Endodermal cell (in vitro differentiated cells): ENCODE data around the gene ERAS. TPM values are rescaled to one million over a fixed set of nuclear protein-coding genes. Genes with fewer than 3 reads are reported as not detected.

ENCODE experiments used
- DNase-seq: peaks from one replicate; pipeline ENCODE4 v3.0.0-alpha.2; 2017
- H3K27ac ChIP-seq: 2 replicates; pipeline ENCODE4 v1.5.1; 2013; ENCODE audit warnings: mild to moderate bottlenecking, low read depth, low read length, moderate library complexity
- H3K27me3 ChIP-seq: 2 replicates; pipeline ENCODE4 v1.6.1; 2013; ENCODE audit warnings: mild to moderate bottlenecking, low read length, moderate library complexity; ENCODE audit not compliant: insufficient read depth, control insufficient read depth, poor library complexity, severe bottlenecking
- H3K36me3 ChIP-seq: 2 replicates; pipeline ENCODE4 v1.7.0; 2013; ENCODE audit warnings: mild to moderate bottlenecking, low read length, moderate library complexity; ENCODE audit not compliant: control insufficient read depth, insufficient read depth
- H3K4me1 ChIP-seq: one replicate; pipeline ENCODE4 v1.7.0; 2013; ENCODE audit warnings: low read length; ENCODE audit not compliant: control insufficient read depth, insufficient read depth
- H3K4me3 ChIP-seq: 2 replicates; pipeline ENCODE4 v1.5.1; 2013; ENCODE audit warnings: mild to moderate bottlenecking, low read length, moderate library complexity
- H3K9ac ChIP-seq: 2 replicates; pipeline ENCODE4 v1.6.1; 2013; ENCODE audit warnings: mild to moderate bottlenecking, low read length, moderate library complexity; ENCODE audit not compliant: poor library complexity, severe bottlenecking; ENCODE audit errors: extremely low read depth
- H3K9me3 ChIP-seq: 2 replicates; pipeline ENCODE4 v1.6.1; 2013; ENCODE audit warnings: mild to moderate bottlenecking, low read length, moderate library complexity; ENCODE audit not compliant: control insufficient read depth
- H3K27ac Mint-ChIP-seq: 2 replicates; pipeline ENCODE4 v1.8.0; 2020; ENCODE audit warnings: mixed read lengths
- H3K27me3 Mint-ChIP-seq: 2 replicates; pipeline ENCODE4 v1.8.0; 2021; ENCODE audit warnings: mild to moderate bottlenecking, mixed read lengths; ENCODE audit not compliant: insufficient read depth
- H3K36me3 Mint-ChIP-seq: 2 replicates; pipeline ENCODE4 v1.8.0; 2020; ENCODE audit warnings: low read depth, mixed read lengths
- H3K4me1 Mint-ChIP-seq: 2 replicates; pipeline ENCODE4 v1.8.0; 2020; ENCODE audit warnings: mixed read lengths
- H3K4me3 Mint-ChIP-seq: 2 replicates; pipeline ENCODE4 v1.8.0; 2020; ENCODE audit warnings: mild to moderate bottlenecking, moderate library complexity, mixed read lengths
- H3K9me3 Mint-ChIP-seq: 2 replicates; pipeline ENCODE4 v1.8.0; 2020; ENCODE audit warnings: mild to moderate bottlenecking, mixed read lengths
- WGBS, 2 experiments: methylation state at CpG; one replicate each; pipeline versions ENCODE4 v1.1.5 to v1.1.7; 2013; ENCODE audit warnings: missing lambda C conversion rate in 2 of 2, mixed read lengths in 1 of 2; ENCODE audit not compliant: insufficient coverage in 1 of 2, insufficient read length in 1 of 2; 5-methylcytosine and 5-hydroxymethylcytosine counted together
- total RNA-seq, 2 donors: library from RNA; stranded (reverse); fragmentation: NEBNext Ultra II Directional in 1 of 2; extraction: Animal tissue kit (Norgen Biotek cat#: 25700) in 1 of 2; gene quantifications; 2 replicates in 1 of 2; 3 replicates in 1 of 2; pipeline ENCODE4 v1.2.1, GENCODE V29; 2021
- TF ChIP-seq, protein P1 (sequence below): fragments of 200-600 bp; sonication (generic); conservative IDR thresholded peaks from 2 replicates; pipeline ENCODE4 v1.5.0; 2021; ENCODE audit warnings: antibody characterized with exemption, mild to moderate bottlenecking

Gene ERAS
- total RNA-seq, 2 donors from 2014 or later = not detected

DNA sequence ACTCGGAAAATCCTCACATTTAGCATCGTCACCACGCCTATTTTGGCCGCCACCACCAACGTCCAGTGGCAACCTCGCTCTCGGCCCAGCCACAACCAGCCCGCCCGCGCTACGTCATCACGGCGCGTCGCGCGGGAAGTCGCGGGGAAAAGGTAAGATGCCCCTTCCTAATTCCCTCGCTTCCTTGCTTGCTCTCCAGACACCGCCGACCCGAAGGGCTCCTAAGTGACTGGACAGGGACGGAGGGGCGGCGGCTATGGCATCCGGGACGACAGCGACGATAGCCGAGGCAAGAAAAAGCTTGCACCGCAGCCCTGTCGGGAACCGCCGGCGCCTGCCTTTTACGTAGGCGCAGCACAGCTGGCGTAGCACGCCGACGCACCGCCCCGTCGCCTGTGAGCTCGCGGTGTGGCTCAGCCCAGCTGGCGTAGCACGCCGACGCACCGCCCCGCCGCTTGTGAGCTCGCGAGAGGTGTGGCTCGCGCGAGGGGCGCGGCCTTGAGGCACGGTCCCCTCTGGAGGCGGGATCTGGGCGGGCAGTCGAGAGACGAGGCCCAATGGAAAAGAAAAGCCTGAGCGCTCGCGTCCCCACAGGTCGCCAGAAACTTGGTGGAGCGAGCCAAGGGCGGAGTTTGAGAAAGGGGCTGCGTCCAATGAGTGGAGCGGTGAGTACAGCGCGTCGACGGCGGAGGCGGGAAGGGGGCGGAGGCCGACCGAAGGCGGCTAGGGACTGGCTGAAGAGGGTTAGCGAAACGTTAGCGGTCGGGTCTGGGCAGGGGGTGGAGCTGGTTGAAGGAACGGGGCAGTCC, 24.8 kb upstream of the ERAS start, which contains the start of gene HDAC6:
HDAC6 (plus strand) TSS at position 788 of the 809 bp plus-strand sequence. CDS start 626 bp downstream, outside the sequence.
- WGBS, 2 experiments = 0% methylated on average over 12 to 89 of the region's 89 CpGs

DNA sequence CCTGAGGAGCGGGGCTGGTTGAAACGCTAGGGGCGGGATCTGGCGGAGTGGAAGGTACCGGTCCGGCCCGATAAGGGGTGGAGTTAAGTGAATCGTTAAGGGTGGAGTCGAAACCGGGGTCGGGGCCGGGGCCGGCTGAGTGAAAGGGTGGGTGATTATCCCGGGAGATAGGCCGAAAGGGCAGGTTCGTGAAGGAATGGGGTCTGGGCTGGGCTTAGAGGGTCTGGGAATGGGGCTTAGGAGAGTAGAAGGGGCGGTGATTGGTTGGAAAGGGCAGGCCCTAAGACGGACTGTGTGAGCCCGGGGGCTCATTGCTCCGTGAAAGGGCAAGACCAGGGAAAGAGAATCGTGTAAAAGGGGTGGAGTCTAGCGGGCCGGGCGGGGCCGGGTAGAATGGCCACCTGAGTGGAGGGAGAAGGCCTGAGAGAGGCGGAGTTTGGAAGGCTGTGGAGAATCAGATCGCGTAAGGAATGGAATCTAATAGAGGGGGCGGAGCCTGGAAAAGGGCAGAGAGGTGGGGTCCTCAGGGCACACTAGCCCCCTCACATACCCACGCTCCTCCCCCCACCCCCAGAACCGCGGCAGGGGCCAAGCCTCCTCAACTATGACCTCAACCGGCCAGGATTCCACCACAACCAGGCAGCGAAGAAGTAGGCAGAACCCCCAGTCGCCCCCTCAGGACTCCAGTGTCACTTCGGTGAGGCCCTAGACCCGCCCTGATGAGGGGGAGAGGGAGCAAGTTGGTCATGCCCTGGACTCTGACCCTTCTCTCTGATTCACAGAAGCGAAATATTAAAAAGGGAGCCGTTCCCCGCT, 24.0 kb upstream of the ERAS start:
- Mint-ChIP-seq H3K4me1 (peaks cover 8% of the 10 kb centered on the region), H3K36me3 (peaks cover 18% of the 10 kb centered on the region), H3K9me3 (peaks cover 71% of the 10 kb centered on the region), H3K4me3 (peak overlapping the region; percentile 94), H3K27me3 (no peaks in the 10 kb centered on the region), H3K27ac (peak overlapping the region; percentile 99)
- Histone ChIP-seq H3K36me3 (peaks cover 16% of the 10 kb centered on the region), H3K27ac (peak overlapping the region; percentile 95), H3K9me3 (no peaks in the 10 kb centered on the region), H3K4me1 (no peaks in the 10 kb centered on the region), H3K4me3 (peak overlapping the region; percentile 82), H3K9ac (peak overlapping the region; percentile 91), H3K27me3 (no peaks in the 10 kb centered on the region)
- 0 to 5% methylated on average over 5 to 30 of the region's 40 CpGs for WGBS, 2 experiments
- TF ChIP-seq, protein P1, sequence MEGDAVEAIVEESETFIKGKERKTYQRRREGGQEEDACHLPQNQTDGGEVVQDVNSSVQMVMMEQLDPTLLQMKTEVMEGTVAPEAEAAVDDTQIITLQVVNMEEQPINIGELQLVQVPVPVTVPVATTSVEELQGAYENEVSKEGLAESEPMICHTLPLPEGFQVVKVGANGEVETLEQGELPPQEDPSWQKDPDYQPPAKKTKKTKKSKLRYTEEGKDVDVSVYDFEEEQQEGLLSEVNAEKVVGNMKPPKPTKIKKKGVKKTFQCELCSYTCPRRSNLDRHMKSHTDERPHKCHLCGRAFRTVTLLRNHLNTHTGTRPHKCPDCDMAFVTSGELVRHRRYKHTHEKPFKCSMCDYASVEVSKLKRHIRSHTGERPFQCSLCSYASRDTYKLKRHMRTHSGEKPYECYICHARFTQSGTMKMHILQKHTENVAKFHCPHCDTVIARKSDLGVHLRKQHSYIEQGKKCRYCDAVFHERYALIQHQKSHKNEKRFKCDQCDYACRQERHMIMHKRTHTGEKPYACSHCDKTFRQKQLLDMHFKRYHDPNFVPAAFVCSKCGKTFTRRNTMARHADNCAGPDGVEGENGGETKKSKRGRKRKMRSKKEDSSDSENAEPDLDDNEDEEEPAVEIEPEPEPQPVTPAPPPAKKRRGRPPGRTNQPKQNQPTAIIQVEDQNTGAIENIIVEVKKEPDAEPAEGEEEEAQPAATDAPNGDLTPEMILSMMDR = no peak
- DNase-seq = peak; percentile 92

More for the DNA sequence above, 24.8 kb upstream of the ERAS start, which contains the start of gene HDAC6:
- peaks cover 72% of the 10 kb centered on the region for H3K9me3 Mint-ChIP-seq
- H3K4me3 Mint-ChIP-seq = peak within 1 kb of the TSS; percentile 94
- peaks cover 8% of the 10 kb centered on the region for H3K4me1 Mint-ChIP-seq
- Histone ChIP-seq H3K4me3 (peak within 1 kb of the TSS; percentile 86), H3K27ac (peak within 1 kb of the TSS; percentile 95), H3K36me3 (peaks cover 15% of the 10 kb centered on the region), H3K9me3 (no peaks in the 10 kb centered on the region), H3K9ac (peak within 1 kb of the TSS; percentile 91), H3K4me1 (no peaks in the 10 kb centered on the region), H3K27me3 (no peaks in the 10 kb centered on the region)
- peak within 1 kb of the TSS; percentile 99 for H3K27ac Mint-ChIP-seq
- TF ChIP-seq, protein P1 = no peak
- H3K36me3 Mint-ChIP-seq = peaks cover 18% of the 10 kb centered on the region
- peak; percentile 97 for DNase-seq
- H3K27me3 Mint-ChIP-seq = no peaks in the 10 kb centered on the region

DNA sequence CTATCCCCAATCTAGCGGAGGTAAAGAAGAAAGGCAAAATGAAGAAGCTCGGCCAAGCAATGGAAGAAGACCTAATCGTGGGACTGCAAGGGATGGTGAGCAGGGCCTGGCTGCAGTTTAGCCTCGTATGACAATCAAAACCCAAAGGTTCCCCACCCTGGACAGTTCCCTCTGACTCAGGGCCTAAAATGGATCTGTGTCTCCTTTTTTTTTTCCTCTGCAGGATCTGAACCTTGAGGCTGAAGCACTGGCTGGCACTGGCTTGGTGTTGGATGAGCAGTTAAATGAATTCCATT, 23.5 kb upstream of the ERAS start:
- Histone ChIP-seq H3K4me1 (no peaks in the 10 kb centered on the region), H3K27ac (peak overlapping the region; percentile 95), H3K9ac (peak overlapping the region; percentile 49), H3K9me3 (no peaks in the 10 kb centered on the region), H3K27me3 (no peaks in the 10 kb centered on the region), H3K4me3 (peak overlapping the region; percentile 82), H3K36me3 (peaks cover 16% of the 10 kb centered on the region)
- Mint-ChIP-seq H3K27ac (peak overlapping the region; percentile 99), H3K36me3 (peaks cover 18% of the 10 kb centered on the region), H3K4me1 (peaks cover 8% of the 10 kb centered on the region), H3K4me3 (peak overlapping the region; percentile 94), H3K27me3 (no peaks in the 10 kb centered on the region), H3K9me3 (peaks cover 68% of the 10 kb centered on the region)
- no peak for DNase-seq
- WGBS, 2 experiments = 52 to 73% methylated on average over 4 of the region's 4 CpGs
- TF ChIP-seq, protein P1 = no peak
